Activated CD4-positive, CD25-positive, alpha-beta regulatory T cell treated with anti-CD3 and anti-CD28 coated beads, Interleukin-2, amount 50 U/mL, for 16 hours (primary cell): ENCODE results near the gene RGMA.
"Not testable (repeated sequence)": the region's sequence is repeated elsewhere in the genome, so short reads cannot be mapped to it uniquely, and the experiment has no call there.

ENCODE experiments used
- DNase-seq: peaks from one replicate; pipeline ENCODE4 v3.0.0-alpha.2; 2020; ENCODE audit warnings: low read depth, low spot score

The RGMA gene

GRCh38 chr15:93048426-93048721 lies 40.6 kb downstream of the RGMA start:
- DNase-seq, result no peak

GRCh38 chr15:93047621-93048425 lies 41.2 kb downstream of the RGMA start:
- no peak for DNase-seq

DNA sequence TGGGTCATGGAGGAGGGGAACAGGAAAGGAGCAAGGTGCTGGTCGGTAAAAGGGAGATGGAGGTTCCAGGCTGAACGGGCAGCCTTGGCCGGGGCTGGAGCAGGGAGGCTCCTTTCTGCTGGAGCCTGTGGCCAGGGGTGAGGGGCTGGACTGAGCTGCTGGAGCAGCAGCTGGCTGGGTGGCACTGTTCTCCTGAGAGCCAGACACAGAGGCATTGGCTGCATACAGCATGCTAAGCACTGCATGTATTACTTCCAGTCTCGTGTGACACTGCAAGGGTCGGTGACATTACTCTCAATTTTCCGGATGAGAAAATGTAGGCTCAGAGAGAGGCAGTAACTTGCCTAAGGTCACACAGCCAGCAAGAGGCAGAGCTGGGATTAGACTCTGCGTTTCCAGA lies 42.3 kb downstream of the RGMA start:
- no peak for DNase-seq

- DNase-seq, result no peak
Observed at GRCh38 chr15:93046120-93046519, 42.9 kb downstream of the RGMA start.

DNA sequence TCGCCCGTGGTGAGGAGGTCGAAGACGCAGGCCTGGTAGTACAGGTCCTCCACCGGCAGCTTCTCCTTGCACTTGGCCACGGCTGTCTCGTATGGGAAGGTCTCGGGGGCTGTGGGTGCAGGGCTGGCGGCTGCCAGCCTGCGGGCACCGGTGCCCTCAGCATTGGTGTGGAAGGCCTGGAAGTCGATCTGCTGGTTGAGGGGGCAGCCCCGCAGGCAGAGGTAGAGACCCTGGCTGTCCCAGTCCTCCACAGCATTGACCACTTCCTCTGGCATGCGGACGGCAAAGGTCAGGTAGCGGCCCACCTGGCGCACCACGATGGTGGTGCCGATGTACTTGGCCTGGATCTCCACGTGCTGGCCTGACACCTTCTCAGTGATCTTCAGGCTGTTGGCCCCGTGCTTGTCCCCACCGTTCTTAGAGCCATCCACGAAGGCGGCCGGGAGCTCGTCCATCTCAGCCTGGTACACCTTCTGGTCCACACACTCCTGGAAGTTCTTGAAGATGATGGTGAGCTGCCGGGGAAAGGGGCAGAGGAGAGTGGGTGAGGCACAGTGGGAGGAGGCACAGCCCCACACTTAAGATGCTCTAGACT lies 43.7 kb downstream of the RGMA start:
- DNase-seq, result no peak

- no peak for DNase-seq
Observed at GRCh38 chr15:93044301-93045190, 44.5 kb downstream of the RGMA start.

DNA sequence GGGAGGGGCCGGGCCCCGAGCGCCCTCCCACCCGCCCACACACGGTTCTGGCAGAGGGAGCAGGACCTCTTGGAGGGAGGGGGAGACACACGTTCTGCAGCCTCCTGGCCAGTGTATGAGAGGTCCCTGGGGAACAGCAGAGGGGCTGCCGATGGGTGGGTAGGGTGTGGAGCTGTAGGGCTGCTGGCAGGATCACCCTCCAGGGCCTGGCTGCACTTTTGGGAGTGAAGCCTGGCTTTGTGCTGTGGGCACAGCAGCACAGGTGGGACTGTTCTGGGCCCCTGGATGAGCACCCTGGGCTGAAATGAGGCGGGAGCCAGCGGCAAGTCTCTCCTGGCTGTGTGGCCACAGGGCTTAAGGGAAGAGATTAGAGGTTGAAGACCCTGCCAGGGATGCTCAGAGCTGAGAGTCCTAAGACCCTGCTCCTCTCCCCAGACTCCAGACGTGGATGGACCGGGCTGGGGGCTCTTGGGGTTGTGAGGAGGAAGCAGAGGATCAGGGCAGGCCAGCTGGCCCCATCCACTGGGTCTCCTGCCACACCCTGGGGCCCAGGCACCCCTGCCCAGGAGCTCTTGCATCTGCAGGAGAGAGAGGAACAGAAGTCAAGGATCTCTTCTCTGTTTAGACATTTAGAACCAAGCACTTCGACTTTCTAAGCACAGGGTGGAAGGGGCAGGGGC lies 45.2 kb downstream of the RGMA start:
- no peak for DNase-seq

- no peak for DNase-seq
Observed at GRCh38 chr15:93042691-93043378, 46.2 kb downstream of the RGMA start.

- no peak for DNase-seq
Observed at GRCh38 chr15:93042211-93042610, 46.8 kb downstream of the RGMA start.

DNA sequence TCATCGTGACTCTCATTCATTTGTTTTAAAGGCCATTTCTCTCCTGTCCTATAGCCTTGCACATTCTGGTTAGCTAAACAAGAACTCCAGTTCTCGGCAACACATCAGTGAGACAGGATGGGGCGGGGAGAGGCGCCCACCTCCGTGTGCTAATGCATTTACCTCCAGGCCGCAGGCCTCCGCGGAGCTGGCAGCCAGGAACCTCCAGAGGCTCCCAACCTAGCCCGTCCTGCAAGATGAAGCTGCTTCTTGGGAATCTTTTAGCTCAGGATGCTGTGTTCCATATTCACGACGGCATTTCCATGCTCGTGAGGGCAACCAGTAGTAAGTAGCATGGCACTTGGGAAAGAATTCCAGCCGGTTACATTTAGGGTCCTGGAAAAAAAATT lies 47.9 kb downstream of the RGMA start:
- DNase-seq, result no peak

- DNase-seq, result no peak
Observed at GRCh38 chr15:93040288-93041158, 48.5 kb downstream of the RGMA start.

DNA sequence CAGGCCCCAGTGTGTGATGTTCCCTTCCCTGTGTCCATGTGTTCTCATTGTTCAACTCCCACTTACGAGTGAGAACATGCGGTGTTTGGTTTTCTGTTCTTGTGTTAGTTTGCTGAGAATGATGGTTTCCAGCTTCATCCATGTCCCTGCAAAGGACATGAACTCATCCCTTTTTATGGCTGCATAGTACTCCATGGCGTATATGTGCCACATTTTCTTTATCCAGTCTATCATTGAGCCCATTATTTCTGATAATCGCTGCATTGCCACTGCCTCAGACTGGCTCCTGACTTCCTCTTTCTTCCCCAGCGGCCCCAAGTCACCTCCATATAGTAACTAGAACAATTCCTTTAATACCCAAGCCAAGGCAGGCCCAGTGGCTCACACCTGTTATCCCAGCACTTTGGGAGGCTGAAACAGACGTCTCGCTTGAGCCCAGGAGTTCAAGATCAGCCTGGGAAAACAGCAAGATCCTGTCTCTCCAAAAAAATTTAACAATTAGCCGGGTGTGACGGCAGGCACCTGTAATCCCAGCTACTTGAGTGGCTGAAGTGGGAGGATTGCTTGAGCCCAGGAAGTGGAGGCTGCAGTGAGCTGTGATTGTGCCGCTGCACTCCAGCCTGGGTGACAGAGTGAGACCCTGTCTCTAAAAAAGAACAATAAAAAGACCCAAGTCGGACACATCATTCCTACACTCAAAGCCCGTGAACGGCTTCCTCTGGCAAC lies 49.3 kb downstream of the RGMA start:
- DNase-seq, result not testable (repeated sequence)

GRCh38 chr15:93037820-93038705 lies 50.9 kb downstream of the RGMA start:
- DNase-seq, result no peak

GRCh38 chr15:93036951-93037819 lies 51.8 kb downstream of the RGMA start:
- no peak for DNase-seq

GRCh38 chr15:93035953-93036810 lies 52.8 kb downstream of the RGMA start:
- DNase-seq, result no peak

DNA sequence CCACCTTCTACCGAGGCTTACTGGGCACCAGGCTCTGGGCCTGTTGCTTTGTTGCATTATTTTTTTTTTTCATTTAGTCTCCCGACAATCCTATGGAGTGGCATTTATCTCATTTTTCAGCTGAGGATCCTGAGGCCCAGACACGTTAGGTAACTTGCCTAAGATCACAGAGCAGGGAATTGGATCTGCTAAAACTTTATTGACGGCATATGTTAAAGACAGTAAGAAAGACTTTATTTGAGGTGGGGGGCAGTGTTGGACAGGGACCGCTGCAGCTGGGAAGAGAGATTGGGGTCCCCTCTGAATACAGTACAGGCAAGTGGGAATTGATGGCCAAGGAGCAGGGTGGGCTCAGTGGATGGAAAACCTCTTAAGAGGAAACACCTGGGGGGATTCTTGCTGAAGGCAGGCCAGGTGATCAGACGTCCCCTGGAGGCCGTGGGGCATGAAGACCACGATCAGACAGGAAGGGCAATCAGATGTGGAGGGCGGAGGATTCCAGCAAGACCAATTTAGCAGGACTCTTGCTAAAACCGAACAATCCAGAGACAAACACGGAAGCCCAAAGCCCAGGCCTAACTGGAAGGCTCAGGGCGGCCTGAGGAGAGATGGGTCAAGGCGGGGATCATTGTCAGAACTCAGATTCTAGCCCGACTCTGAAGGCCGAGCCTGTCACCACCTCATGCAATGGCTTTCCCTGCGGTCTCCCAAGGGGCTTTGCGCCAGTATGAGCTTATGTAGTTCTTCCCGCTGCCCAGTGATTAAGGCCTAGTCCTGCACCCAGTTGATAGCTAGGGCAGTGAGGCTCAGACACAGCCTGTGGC lies 53.7 kb downstream of the RGMA start:
- no peak for DNase-seq
